Kidney (tissue), 14 donors: Measurements from ENCODE around the gene STX1B. TPM values are rescaled to one million over a fixed set of nuclear protein-coding genes. Genes with fewer than 3 reads are reported as not detected.

Source experiments
- DNase-seq, 5 donors: peaks; one replicate each; pipeline ENCODE4 v3.0.0-alpha.2; 2013 to 2020
- FAIRE-seq: peaks from 2 replicates; lab custom pipeline; 2012; peaks lifted over from hg19 to GRCh38; lab: Jason Lieb, UNC
- H3K27ac ChIP-seq, 2 donors: one replicate each; pipeline ENCODE4 v1.7.0; 2013; ENCODE audit warnings: low read depth in 2 of 2, low read length in 2 of 2, inconsistent platforms in 1 of 2
- H3K27me3 ChIP-seq: one replicate; pipeline ENCODE4 v1.7.1; 2013; ENCODE audit warnings: low read length, inconsistent platforms; ENCODE audit not compliant: control insufficient read depth, insufficient read depth
- H3K36me3 ChIP-seq, 3 donors: one replicate each; pipeline versions ENCODE4 v1.7.0 to v1.7.1; 2013; ENCODE audit warnings: low read length in 3 of 3, control low read depth in 1 of 3, inconsistent platforms in 1 of 3; ENCODE audit not compliant: insufficient read depth in 3 of 3, control insufficient read depth in 2 of 3
- H3K4me1 ChIP-seq, 3 donors: one replicate each; pipeline versions ENCODE4 v1.7.0 to v1.7.1; 2013; ENCODE audit warnings: low read length in 3 of 3, inconsistent platforms in 1 of 3, low read depth in 1 of 3; ENCODE audit not compliant: control insufficient read depth in 2 of 3, insufficient read depth in 2 of 3
- H3K4me3 ChIP-seq, 3 donors: one replicate each; pipeline versions ENCODE4 v1.7.0 to v1.8.1; 2013; ENCODE audit warnings: low read length in 3 of 3, control low read depth in 1 of 3, inconsistent platforms in 1 of 3
- H3K9ac ChIP-seq, 3 donors: one replicate each; pipeline versions ENCODE4 v1.7.0 to v1.7.1; 2013; ENCODE audit warnings: low read length in 3 of 3, control low read depth in 1 of 3, inconsistent platforms in 1 of 3
- H3K9me3 ChIP-seq, 3 donors: one replicate each; pipeline versions ENCODE4 v1.7.0 to v1.7.1; 2013; ENCODE audit warnings: low read length in 3 of 3, control low read depth in 1 of 3, inconsistent platforms in 1 of 3; ENCODE audit not compliant: control insufficient read depth in 2 of 3, insufficient read depth in 1 of 3
- intact Hi-C: fragments of 100-400 bp; cut with DNase I; formaldehyde crosslinking; loops from one replicate; pipeline ENCODE4 v1.11.1; 2022
- polyA plus RNA-seq: library from polyadenylated mRNA; stranded (reverse); fragments of 350-450 nt; fragmentation: Illumina TruSeq; extraction: RNeasy Lipid Tissue Mini Kit (QIAGEN cat#74804); gene quantifications from one replicate; pipeline ENCODE4 v1.2.3, GENCODE V29; 2014; ENCODE audit warnings: low read depth, low replicate concordance; ENCODE audit not compliant: insufficient read depth
- total RNA-seq: library from RNA; stranded (reverse); fragmentation: NEBNext Ultra II Directional; extraction: Animal tissue kit (Norgen Biotek cat#: 25700); gene quantifications from one replicate; pipeline ENCODE4 v1.2.1, GENCODE V29; 2021
- TF ChIP-seq, protein P1 (sequence below): IDR thresholded peaks from 3 replicates; pipeline ENCODE4 v1.5.1; 2012; ENCODE audit warnings: mild to moderate bottlenecking, moderate library complexity, borderline replicate concordance; ENCODE audit not compliant: insufficient read depth; ENCODE audit errors: extremely low read depth
- donor health status: control.
- donor health status: control.
- donor health status: control.
- donor health status: control.
- donor health status: control.
- donor health status: DM: yes; HTN: yes; CAD: no.
- donor health status: Normal renal cell carcinoma (clear cell type).

The STX1B gene
- total and polyA plus RNA-seq, 2 donors from 2014 or later: 0.22 to 1.7 TPM

DNA sequence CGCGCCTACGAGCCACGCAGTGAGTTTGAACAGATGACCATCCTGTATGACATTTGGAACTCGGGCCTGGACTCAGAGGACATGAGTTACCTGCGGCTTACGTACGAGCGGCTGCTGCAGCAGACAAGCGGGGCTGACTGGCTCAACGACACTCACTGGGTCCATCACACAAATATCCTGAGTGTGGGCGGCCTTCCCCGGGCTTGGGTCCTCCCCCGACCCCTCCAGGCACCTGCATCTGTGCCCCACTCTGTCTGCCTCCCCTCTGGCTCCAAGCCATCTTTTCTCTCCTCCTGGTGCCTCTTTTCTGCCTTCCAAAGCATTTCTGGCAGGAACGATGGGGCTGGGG lies 30.4 kb downstream of the STX1B start:
- no peak for FAIRE-seq
- H3K27ac ChIP-seq: no peak overlapping the region
- H3K36me3 ChIP-seq: peaks cover 0 to 32% (median 16%) of the 10 kb centered on the region in 3 donors

DNA sequence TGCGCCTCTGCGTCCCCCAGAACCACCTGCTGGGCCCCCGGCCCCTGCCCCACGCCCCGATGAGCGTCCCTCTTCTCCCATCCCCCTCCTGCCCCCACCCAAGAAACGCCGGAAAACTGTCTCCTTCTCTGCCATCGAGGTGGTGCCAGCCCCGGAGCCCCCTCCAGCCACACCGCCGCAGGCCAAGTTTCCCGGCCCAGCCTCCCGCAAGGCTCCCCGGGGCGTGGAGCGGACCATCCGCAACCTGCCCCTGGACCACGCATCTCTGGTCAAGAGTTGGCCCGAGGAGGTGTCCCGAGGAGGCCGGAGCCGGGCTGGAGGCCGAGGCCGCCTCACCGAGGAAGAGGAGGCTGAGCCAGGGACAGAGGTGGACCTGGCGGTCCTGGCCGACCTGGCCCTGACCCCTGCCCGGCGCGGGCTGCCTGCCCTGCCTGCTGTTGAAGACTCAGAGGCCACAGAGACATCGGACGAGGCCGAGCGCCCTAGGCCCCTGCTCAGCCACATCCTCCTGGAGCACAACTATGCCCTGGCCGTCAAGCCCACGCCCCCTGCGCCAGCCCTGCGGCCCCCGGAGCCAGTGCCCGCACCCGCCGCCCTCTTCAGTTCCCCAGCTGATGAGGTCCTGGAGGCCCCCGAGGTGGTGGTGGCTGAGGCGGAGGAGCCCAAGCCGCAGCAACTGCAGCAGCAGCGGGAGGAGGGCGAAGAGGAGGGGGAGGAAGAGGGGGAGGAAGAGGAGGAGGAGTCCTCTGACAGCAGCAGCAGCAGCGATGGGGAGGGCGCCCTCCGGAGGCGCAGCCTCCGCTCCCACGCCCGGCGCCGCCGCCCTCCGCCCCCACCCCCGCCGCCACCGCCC lies 31.0 kb downstream of the STX1B start:
- Histone ChIP-seq H3K4me3 (no peak overlapping the region), H3K9ac (no peak overlapping the region), H3K36me3 (peaks cover 0 to 29% (median 17%) of the 10 kb centered on the region in 3 donors), H3K27ac (no peak overlapping the region), H3K9me3 (no peaks in the 10 kb centered on the region), H3K4me1 (no peaks in the 10 kb centered on the region), H3K27me3 (no peaks in the 10 kb centered on the region)
- DNase-seq (no peak), FAIRE-seq (no peak)
- TF ChIP-seq, protein P1, sequence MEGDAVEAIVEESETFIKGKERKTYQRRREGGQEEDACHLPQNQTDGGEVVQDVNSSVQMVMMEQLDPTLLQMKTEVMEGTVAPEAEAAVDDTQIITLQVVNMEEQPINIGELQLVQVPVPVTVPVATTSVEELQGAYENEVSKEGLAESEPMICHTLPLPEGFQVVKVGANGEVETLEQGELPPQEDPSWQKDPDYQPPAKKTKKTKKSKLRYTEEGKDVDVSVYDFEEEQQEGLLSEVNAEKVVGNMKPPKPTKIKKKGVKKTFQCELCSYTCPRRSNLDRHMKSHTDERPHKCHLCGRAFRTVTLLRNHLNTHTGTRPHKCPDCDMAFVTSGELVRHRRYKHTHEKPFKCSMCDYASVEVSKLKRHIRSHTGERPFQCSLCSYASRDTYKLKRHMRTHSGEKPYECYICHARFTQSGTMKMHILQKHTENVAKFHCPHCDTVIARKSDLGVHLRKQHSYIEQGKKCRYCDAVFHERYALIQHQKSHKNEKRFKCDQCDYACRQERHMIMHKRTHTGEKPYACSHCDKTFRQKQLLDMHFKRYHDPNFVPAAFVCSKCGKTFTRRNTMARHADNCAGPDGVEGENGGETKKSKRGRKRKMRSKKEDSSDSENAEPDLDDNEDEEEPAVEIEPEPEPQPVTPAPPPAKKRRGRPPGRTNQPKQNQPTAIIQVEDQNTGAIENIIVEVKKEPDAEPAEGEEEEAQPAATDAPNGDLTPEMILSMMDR: no peak
- intact Hi-C loops: loop anchor here (10.0 kb wide), 1 partner anchor 465 kb away; the partner anchor contains the start of gene ZNF843

More for the DNA sequence above, 30.4 kb downstream of the STX1B start:
- no peak overlapping the region for H3K4me3 ChIP-seq
- H3K4me1 ChIP-seq: no peaks in the 10 kb centered on the region
- no peaks in the 10 kb centered on the region for H3K9me3 ChIP-seq
- H3K9ac ChIP-seq: no peak overlapping the region
- intact Hi-C loops: loop anchor here (10.0 kb wide), 1 partner anchor 465 kb away; the partner anchor contains the start of gene ZNF843
- no peaks in the 10 kb centered on the region for H3K27me3 ChIP-seq
- no peak for DNase-seq
- TF ChIP-seq, protein P1: no peak

DNA sequence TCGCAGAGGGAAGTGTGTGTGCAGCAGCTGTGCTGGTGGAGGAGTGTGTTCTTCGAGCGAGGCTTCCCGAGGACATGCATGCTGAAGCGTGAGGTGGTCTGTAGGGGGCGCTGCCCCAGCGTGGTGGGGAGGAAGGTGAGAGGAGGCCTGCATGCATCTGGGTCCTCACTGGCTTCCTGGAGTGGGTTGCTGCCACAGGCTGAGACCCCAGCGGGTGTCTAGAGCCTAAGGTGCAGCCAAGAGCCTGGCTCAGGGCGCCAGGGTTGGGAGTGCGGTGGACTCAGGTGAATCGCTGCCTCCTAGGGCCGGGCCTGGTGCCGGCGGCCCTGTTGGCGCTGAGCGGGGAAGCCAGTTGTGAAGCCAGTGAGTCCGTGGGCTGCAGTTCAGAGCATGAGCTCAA lies 32.9 kb downstream of the STX1B start:
- Histone ChIP-seq H3K4me1 (no peaks in the 10 kb centered on the region), H3K36me3 (peaks cover 0 to 36% (median 26%) of the 10 kb centered on the region in 3 donors), H3K4me3 (no peak overlapping the region), H3K27me3 (no peaks in the 10 kb centered on the region), H3K27ac (no peak overlapping the region), H3K9me3 (no peaks in the 10 kb centered on the region), H3K9ac (no peak overlapping the region)
- DNase-seq: no peak
- no peak for FAIRE-seq
- TF ChIP-seq, protein P1: no peak
- intact Hi-C loops: no loop called here
